HG03378 (cell line): ENCODE measurements around the gene HOMER2.
"Not testable (repeated sequence)": the region's sequence is repeated elsewhere in the genome, so short reads cannot be mapped to it uniquely, and the experiment has no call there.

Experiments used
- ATAC-seq: cut with Tn5 transposase; IDR thresholded peaks from one replicate; pipeline ENCODE4 v1.9.1; 2021; ENCODE audit warnings: mild to moderate bottlenecking, moderate library complexity; ENCODE audit not compliant: unreplicated experiment

The HOMER2 gene

GRCh38 chr15:82839136-82839535 is 113.4 kb downstream of the HOMER2 start:
- ATAC-seq: no peak

GRCh38 chr15:82838096-82838735 is 114.3 kb downstream of the HOMER2 start:
- no peak for ATAC-seq

- ATAC-seq: no peak
Observed at GRCh38 chr15:82835391-82835917, 117.1 kb downstream of the HOMER2 start.

- ATAC-seq: no peak
Observed at GRCh38 chr15:82833362-82833682, 119.2 kb downstream of the HOMER2 start.

GRCh38 chr15:82832601-82833361 is 119.7 kb downstream of the HOMER2 start:
- ATAC-seq: peak; percentile 89

GRCh38 chr15:82831894-82832600 is 120.5 kb downstream of the HOMER2 start:
- ATAC-seq: no peak

GRCh38 chr15:82830427-82831173 is 121.9 kb downstream of the HOMER2 start:
- ATAC-seq: no peak

- ATAC-seq: no peak
Observed at GRCh38 chr15:82829234-82829633, 123.3 kb downstream of the HOMER2 start.

GRCh38 chr15:82828075-82828474 is 124.4 kb downstream of the HOMER2 start:
- ATAC-seq: no peak

- ATAC-seq: no peak
Observed at GRCh38 chr15:82823049-82823448, 129.5 kb downstream of the HOMER2 start.

- ATAC-seq: not testable (repeated sequence)
Observed at GRCh38 chr15:82821851-82822250, 130.7 kb downstream of the HOMER2 start.

GRCh38 chr15:82821396-82821795 is 131.1 kb downstream of the HOMER2 start:
- not testable (repeated sequence) for ATAC-seq

- ATAC-seq: no peak
Observed at GRCh38 chr15:82820128-82820527, 132.4 kb downstream of the HOMER2 start.

GRCh38 chr15:82812994-82813393 is 139.5 kb downstream of the HOMER2 start:
- ATAC-seq: no peak

- no peak for ATAC-seq
Observed at GRCh38 chr15:82810890-82811426, 141.6 kb downstream of the HOMER2 start.

- no peak for ATAC-seq
Observed at GRCh38 chr15:82810061-82810889, 142.2 kb downstream of the HOMER2 start.

GRCh38 chr15:82809308-82810060 is 143.0 kb downstream of the HOMER2 start, which contains the start of gene WHAMM:
WHAMM (plus strand) TSS chr15:82809628; CDS start chr15:82809727, 99 bp downstream.
- peak; percentile 72 for ATAC-seq

GRCh38 chr15:82808634-82809041 is 143.9 kb downstream of the HOMER2 start:
- ATAC-seq: no peak
